ENCODE results near the gene BDH2.

GRCh38 chr4:103054030-103054429, 45.6 kb downstream of the BDH2 start:
- TF ChIP-seq, protein P1, sequence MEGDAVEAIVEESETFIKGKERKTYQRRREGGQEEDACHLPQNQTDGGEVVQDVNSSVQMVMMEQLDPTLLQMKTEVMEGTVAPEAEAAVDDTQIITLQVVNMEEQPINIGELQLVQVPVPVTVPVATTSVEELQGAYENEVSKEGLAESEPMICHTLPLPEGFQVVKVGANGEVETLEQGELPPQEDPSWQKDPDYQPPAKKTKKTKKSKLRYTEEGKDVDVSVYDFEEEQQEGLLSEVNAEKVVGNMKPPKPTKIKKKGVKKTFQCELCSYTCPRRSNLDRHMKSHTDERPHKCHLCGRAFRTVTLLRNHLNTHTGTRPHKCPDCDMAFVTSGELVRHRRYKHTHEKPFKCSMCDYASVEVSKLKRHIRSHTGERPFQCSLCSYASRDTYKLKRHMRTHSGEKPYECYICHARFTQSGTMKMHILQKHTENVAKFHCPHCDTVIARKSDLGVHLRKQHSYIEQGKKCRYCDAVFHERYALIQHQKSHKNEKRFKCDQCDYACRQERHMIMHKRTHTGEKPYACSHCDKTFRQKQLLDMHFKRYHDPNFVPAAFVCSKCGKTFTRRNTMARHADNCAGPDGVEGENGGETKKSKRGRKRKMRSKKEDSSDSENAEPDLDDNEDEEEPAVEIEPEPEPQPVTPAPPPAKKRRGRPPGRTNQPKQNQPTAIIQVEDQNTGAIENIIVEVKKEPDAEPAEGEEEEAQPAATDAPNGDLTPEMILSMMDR (conservative IDR thresholded peaks at IDR 0.05; ENCODE audit: low read depth, low read length) = no peak
- TF ChIP-seq EZH2 (IDR thresholded peaks at IDR 0.05; ENCODE audit: low read length, unreplicated experiment) (no peak), EZH2phosphoT487 (IDR thresholded peaks at IDR 0.05; ENCODE audit: borderline replicate concordance, low read length) (no peak)
